NCI-H1092 (cell line): Measurements from ENCODE around the gene GALNT2.

Experiments
- DNase-seq: peaks from one replicate; lab custom pipeline; 2025; lab: John Stamatoyannopoulos, UW

Gene GALNT2

GRCh38 chr1:230237009-230237370 lies 170.0 kb downstream of the GALNT2 start:
- DNase-seq, result no peak

GRCh38 chr1:230237805-230238204 lies 170.8 kb downstream of the GALNT2 start:
- no peak for DNase-seq

DNA sequence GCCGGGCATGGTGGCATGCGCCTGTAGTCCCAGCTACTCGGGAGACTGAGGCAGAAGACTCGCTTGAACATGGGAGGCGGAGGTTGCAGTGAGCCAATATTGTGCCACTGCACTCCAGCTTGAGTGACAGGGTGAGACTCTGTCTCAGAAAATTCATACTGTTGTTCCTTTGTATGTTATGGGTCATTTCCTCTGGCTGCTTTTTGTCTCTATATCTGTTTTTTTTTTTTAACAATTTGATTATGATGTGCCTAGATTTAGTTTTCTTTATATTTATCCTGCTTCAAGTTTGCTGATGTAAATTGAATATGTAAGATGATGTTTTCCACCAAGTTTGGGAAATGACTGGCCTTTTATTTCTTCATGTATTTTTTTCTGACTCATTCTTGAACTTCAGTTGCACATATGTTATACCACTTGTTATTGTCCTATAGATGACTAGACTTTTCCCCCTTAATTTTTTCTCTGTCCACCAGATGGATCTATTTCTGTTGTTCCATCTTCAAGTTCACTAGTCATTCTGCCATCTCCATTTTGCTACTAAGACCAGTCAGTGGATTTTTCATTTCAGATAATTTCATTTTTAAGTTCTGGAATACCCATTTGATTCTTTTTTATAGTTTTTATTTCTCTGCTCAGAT lies 173.5 kb downstream of the GALNT2 start:
- DNase-seq, result no peak

- DNase-seq, result no peak
These were observed 175.3 kb downstream of the GALNT2 start for GRCh38 chr1:230242326-230242725.

DNA sequence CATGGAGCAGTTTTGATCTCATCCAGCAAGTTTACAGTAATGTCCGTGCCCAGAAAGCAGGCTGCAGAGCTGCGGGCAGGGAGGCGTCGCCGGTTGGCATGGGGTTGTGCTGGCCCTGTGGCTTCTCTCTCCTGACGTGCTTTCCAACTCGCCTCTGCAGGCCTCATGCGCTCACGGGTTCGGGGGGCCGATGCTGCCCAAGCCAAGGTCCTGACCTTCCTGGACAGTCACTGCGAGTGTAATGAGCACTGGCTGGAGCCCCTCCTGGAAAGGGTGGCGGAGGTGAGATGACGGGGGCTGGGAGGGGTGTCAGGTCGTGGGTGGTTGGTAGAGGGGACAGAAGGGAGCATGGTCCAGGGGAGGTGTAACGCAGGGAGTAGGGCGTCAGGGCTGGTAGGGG lies 176.1 kb downstream of the GALNT2 start:
- DNase-seq, result no peak

DNA sequence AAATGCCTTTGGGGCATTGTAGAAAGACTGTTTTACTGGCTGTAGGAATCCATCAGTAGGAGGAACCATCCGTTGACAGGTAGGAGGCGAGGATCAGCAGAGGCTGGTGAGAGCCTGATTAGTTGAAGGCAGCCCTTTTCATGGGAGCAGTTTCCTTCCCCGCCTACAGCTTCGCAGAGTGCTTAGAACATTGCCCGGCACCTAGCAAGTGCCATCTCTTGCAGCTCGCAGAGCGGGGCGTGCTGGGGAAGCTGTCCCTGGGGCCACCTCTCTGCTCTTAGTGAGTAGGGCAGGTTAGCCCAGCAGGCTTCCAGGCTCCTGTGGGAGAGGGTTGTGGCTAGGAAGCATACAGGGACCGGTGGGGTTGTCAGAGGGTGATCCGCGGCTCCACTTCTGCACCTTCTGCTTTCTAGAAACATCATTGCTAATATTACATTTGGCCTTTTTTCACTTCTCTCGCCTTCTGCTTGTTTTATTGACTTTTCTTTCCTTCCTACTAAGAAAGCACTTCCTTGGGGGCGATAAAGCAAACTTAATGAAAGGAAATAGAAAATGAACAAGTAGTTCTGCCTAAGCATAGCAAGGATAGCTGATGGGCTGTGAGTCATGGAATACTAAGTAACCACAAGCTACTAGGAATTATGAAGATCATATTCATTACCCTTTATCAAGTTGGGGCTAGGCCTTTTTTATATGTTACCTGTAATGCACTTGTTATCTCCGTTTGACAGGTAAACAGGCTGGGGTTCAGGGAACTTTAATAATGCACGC lies 176.7 kb downstream of the GALNT2 start:
- no peak for DNase-seq

GRCh38 chr1:230246551-230246950 lies 179.5 kb downstream of the GALNT2 start:
- no peak for DNase-seq

DNA sequence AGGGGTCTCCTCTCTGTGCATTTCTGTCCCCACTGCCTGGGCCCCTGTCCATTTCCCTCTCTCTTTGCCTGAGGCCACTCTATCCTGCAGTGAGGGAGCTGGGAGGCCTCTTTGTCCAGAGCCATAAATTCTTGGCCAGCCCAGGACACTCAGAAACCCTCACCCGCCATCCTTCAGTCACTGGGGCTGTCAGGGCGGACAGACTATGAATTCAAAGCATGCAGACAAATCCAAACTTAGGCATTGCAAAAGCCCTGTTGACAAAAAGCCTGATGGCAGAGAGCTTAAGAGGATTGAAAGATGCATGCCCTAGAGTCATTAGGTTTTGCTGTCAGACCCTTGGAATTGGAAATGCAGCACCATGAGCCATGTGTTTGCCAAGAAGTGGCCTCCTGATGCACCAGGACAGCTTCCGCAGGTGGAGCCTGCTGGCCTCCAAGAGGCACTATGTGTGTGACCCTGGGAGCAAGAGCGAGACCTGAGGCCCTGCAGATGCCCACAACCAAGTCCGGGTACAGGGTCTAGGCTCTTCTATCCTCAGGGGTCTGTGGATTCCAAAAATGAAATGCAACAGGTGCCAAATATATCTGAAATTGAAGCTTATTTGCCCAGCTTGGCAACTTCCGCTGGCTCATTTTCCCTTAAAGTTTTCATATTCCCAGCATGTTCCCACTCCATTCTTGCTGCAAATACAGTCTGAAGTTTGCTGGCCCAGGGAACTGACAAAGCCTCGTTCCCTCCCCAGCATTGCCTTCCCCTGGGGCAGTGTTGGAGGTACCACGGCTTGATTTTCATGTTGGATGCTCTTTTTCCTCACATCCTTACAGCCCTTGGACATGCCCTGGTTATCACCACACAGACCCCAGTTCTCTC lies 181.2 kb downstream of the GALNT2 start:
- no peak for DNase-seq

DNA sequence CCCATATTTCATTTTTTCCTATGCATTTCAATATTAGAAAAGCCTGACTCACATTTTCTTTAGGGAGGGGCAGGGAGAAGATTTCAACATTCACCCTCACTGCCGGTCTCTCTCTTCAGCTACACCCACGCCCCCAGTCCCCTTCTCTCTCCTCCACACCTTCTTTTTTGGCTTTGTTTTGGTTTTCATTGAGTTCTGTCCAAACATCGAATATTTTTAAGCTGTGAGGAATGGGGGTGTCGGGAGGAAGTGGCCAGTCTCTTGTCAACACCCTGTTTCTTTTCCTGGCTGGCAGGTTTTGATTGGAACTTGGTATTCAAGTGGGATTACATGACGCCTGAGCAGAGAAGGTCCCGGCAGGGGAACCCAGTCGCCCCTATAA lies 181.8 kb downstream of the GALNT2 start:
- no peak for DNase-seq

DNA sequence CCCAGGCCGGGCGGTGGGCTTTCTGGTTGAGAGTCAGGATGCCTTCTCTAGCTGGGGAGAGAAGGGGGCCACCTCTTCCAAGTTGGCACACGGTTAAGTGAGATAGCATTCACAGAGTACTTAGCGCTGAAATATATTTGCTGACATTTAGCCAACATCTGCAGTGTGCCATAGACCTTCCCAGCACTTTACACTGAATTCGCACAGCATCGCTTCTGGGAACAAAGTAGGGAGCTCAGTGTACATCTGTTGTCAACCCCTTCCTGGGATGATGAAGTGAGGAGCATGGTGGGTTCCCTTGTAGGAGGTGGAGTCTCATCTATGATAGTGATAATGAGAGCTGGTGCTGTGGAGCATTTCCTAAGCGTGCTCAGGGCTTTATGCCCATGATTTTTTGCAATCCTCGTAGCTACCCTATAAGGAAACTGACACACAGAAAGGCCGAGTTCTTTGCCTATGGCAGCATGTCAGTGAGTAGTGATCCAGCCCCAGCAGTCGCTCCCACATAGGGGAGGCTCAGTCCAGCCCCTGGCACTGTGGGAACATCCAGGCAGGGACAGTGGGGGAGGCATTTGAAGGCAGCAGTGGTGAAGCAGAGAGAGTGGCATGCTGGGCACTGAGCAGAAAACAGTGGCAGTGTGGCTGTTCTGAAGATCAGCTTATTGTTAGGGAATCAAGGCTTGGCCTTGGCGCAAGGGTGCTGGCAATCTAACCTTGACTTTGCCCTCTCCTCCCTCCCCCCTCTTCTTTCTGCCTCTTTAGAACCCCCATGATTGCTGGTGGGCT lies 182.8 kb downstream of the GALNT2 start:
- DNase-seq, result no peak

DNA sequence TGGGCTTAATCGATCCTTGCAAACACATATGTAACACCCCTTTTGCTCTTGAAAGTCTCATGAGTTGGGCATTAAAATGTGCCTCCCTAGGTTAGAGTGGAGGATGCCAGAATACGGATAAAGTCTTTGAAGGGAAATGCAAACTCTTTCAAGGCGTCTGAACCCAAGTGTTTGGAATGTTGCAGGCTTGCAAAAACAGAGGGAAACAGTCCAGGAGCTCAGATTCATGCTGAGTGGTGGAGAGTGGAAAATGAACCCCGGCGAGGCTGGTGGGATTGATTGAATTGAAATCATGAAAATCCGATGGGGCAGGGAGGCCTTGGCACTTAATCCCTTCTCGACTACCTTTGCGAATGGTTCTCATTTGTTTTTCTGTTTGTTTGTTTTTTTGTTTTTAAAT lies 183.6 kb downstream of the GALNT2 start:
- no peak for DNase-seq

DNA sequence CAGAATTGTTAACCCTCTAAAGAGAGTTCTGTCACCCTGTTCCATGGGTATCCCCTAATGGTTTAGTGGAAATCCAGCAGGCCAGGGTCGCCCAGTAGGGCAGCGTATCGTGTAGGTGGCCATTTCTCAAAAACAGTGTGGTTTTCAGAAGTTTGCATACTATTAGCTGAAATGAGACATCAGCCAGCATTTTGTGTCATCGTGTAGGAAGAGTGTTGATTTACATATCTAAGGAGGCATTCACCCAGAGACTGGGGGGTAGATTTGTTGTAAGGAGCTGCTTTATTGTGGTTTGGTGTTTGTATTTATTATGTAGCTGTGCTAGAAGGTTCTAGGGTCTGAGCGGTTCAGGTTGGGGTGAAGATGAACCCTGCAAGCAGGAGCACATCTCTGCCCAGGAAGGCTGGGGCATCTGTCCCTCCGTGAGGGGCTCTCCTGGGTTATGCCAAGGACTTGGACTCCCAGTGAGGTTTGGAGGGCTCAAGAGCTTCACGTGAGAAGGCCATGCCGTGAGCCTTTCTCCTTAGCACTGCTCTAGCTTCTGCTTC lies 184.7 kb downstream of the GALNT2 start:
- no peak for DNase-seq

- no peak for DNase-seq
These were observed 186.1 kb downstream of the GALNT2 start for GRCh38 chr1:230253150-230253549.

DNA sequence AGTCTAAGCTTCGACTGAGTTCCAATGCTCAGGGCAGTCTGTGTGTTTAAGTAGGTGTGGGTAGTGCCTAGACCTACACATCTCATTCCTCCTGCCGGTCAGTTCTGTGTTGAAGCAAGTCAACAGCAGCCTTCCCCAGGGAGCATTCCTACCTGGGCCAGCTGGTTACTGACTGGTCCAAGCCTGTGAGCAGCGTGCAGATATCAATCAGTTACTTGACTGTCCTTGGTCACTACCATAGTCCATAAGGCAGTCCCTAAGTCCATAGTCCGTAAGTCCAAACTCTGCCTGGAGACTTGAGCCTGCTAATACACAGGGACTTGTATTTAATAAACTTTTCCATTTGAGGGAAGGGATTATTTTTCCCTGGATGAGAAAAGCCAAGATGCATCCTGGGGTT lies 187.2 kb downstream of the GALNT2 start:
- no peak for DNase-seq

GRCh38 chr1:230255116-230255515 lies 188.1 kb downstream of the GALNT2 start:
- DNase-seq, result no peak

DNA sequence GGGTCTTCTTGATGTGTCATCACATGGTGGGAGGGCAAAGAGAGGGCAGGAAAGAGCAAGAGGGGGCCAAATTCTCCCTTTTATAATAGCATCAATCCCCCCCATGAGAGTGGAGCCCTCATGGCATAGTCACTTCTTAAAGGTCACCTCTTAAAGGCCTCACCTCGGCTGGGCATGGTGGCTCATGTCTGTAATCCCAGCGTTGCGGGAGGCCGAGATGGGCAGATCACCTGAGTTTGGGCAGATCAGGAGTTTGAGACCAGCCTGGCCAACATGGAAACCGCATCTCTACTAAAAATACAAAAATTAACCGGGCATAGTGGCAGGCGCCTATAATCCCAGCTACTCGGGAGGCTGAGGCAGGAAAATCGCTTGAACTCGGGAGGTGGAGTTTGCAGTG lies 189.0 kb downstream of the GALNT2 start:
- no peak for DNase-seq

- DNase-seq, result no peak
These were observed 189.9 kb downstream of the GALNT2 start for GRCh38 chr1:230256896-230257295.

DNA sequence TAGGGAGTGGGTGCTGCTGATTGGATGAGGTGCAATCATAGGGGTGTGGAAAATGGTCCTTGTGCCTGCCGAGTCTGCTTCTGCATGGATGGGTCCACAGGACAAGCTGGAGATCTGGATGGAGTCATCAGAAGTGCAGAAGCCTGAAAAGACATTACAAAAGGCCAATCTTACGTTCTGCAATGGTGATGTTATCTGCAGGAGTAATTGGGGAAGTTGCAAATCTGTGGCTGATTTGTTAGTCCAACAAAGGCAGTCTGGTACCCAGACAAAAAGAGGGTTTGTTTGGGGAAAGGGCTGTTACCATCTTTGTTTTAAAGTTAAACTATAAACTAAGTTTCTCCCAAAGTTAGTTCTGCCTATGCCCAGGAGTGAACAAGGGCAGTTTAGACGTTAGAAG lies 192.6 kb downstream of the GALNT2 start:
- no peak for DNase-seq

- no peak for DNase-seq
These were observed 193.8 kb downstream of the GALNT2 start for GRCh38 chr1:230260831-230261230.

DNA sequence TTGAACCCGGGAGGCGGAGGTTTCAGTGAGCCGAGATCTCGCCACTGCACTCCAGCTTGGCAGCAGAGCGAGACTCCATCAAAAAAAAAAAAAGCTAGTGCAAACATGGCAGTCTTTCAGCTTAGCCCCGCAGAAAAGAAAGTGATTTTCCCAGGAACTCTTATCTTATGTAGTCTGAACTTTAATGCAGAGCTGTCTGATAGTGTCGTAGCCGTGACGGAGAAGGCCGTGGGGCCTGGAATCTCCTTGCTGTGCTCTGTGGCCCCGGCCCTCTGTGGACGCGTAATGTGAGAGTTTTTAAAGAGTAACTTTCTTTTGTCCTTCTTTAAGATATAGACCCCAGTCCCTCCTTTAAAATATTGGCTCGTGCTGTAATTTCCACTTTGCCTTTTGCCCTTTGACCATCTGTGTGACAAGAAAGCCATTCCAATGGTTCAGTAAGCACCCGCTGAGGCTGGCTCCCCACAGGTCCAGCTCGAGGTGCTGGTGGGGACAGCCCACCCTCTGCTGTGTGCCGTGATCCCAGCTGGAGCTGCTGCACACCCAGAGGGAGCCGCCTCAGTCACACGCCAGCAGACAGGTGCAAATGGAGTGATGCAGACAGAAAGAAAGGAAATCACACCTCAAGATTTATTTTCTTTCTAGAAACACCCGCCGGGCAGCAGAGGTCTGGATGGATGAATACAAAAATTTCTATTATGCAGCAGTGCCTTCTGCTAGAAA lies 195.1 kb downstream of the GALNT2 start:
- no peak for DNase-seq

DNA sequence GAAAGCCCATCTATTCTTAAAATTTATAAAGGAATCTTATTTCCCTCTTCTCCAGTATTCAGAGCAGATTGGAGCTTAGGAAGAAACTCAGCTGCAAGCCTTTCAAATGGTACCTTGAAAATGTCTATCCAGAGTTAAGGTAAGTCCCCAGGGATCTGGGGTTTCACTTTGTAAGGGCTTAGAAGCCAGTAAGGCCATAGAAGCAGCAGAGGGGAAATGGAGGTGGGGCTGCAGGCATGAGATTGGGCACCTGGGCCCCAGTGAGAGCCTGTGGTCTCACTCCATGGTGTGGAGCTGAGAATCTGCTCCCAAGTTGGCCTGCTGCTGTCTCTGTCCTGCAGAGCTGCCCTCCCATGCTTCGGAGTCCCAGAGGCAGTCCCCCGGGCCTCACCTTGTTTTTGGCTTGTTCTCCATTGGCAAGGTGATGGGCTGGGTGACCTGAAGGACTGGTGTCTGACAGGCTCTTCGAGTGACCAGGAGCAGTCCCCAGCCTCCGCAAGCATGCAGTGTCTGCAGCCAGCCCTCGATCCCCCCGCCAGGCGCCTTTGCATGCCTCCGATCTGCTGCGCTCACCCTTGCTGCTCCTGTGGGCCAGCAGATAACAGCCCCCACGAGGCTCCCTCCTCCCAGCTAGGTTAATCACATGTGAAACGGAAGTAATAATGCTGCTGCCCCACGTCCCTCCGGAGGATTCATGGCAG lies 196.0 kb downstream of the GALNT2 start:
- DNase-seq, result no peak
